ENCODE results near the gene LRRN3. TPM values are rescaled to one million over a fixed set of nuclear protein-coding genes. Genes with fewer than 3 reads are reported as not detected.

Gene LRRN3
- total RNA-seq, 1 donor from 2014 or later: not detected

DNA sequence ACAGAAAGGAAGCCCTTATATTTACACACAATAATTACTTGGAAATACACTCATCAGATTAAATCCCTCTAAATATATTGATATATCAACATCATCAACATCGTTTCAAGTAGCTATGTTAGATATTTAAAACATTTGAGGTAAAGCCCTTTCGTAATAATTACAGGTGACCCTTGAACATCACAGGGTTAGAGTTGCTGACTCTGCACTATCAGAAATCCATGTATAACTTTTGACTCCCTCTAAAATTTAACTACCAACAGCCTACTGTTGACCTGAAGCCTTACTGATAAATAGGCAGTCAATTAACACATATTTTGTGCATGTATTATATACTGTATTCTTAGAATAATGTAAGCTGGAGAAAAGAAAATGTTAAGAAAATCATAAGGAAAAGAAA lies 34.6 kb upstream of the LRRN3 start:
- Mint-ChIP-seq H3K36me3 (ENCODE audit: low read depth, unreplicated experiment) (no peaks in the 10 kb centered on the region), H3K27ac (ENCODE audit: unreplicated experiment) (no peak overlapping the region), H3K4me1 (ENCODE audit: unreplicated experiment) (no peaks in the 10 kb centered on the region), H3K4me3 (ENCODE audit: unreplicated experiment) (no peak overlapping the region), H3K27me3 (ENCODE audit: unreplicated experiment) (no peaks in the 10 kb centered on the region), H3K9me3 (ENCODE audit: unreplicated experiment) (no peaks in the 10 kb centered on the region)
- no peak for DNase-seq (ENCODE audit: low spot score)
- TF ChIP-seq, protein P1, sequence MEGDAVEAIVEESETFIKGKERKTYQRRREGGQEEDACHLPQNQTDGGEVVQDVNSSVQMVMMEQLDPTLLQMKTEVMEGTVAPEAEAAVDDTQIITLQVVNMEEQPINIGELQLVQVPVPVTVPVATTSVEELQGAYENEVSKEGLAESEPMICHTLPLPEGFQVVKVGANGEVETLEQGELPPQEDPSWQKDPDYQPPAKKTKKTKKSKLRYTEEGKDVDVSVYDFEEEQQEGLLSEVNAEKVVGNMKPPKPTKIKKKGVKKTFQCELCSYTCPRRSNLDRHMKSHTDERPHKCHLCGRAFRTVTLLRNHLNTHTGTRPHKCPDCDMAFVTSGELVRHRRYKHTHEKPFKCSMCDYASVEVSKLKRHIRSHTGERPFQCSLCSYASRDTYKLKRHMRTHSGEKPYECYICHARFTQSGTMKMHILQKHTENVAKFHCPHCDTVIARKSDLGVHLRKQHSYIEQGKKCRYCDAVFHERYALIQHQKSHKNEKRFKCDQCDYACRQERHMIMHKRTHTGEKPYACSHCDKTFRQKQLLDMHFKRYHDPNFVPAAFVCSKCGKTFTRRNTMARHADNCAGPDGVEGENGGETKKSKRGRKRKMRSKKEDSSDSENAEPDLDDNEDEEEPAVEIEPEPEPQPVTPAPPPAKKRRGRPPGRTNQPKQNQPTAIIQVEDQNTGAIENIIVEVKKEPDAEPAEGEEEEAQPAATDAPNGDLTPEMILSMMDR (IDR thresholded peaks at IDR 0.05; ENCODE audit: unreplicated experiment): no peak

DNA sequence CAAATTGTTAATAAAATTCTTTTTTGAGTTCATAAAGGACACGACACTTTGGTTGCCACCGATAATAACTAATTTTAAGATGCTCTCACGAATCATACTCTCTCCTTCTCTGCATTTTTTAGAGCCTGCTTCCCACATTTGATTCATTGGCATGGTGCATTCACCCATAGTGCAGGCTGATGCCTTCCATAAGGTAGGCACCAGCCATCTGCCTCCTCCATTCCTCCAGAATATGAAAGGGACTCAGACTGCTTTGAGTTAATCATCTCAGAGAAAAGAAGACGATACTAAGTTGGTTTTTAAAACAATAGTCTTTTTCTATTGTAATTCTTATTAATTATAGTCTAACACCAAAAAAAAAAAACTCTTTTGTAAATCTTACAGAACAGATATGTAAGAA lies 33.9 kb upstream of the LRRN3 start:
- Mint-ChIP-seq H3K9me3 (ENCODE audit: unreplicated experiment) (no peaks in the 10 kb centered on the region), H3K27ac (ENCODE audit: unreplicated experiment) (no peak overlapping the region), H3K27me3 (ENCODE audit: unreplicated experiment) (no peaks in the 10 kb centered on the region), H3K4me3 (ENCODE audit: unreplicated experiment) (no peak overlapping the region), H3K36me3 (ENCODE audit: low read depth, unreplicated experiment) (peaks cover 3% of the 10 kb centered on the region), H3K4me1 (ENCODE audit: unreplicated experiment) (no peaks in the 10 kb centered on the region)
- TF ChIP-seq, protein P1 (IDR thresholded peaks at IDR 0.05; ENCODE audit: unreplicated experiment): no peak
- no peak for DNase-seq (ENCODE audit: low spot score)

DNA sequence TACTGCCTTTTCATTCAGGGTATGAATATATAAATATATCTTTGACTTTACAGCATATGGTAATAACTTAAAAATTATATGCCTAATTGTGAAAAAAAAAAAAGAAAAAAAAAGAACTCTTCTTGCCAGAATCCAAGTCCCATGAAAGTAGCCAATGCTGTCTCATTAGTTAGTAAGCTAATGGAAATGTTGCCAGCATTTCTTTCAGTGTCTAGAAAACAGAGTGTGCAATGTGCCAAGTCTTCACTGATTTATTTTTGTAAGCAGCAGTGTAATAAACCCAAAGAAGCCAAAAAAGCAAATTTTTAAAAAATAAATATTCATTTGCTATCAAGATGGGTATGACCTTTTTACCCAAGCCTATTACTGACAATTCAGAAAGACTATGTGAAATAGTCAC lies 31.1 kb upstream of the LRRN3 start:
- no peak for DNase-seq (ENCODE audit: low spot score)
- no peaks in the 10 kb centered on the region for H3K4me1 Mint-ChIP-seq (ENCODE audit: unreplicated experiment)
- no peak overlapping the region for H3K4me3 Mint-ChIP-seq (ENCODE audit: unreplicated experiment)
- TF ChIP-seq, protein P1 (IDR thresholded peaks at IDR 0.05; ENCODE audit: unreplicated experiment): no peak
- no peak overlapping the region for H3K27ac Mint-ChIP-seq (ENCODE audit: unreplicated experiment)
- H3K27me3 Mint-ChIP-seq (ENCODE audit: unreplicated experiment): no peaks in the 10 kb centered on the region
- H3K36me3 Mint-ChIP-seq (ENCODE audit: low read depth, unreplicated experiment): peaks cover 11% of the 10 kb centered on the region
- H3K9me3 Mint-ChIP-seq (ENCODE audit: unreplicated experiment): peaks cover 8% of the 10 kb centered on the region

DNA sequence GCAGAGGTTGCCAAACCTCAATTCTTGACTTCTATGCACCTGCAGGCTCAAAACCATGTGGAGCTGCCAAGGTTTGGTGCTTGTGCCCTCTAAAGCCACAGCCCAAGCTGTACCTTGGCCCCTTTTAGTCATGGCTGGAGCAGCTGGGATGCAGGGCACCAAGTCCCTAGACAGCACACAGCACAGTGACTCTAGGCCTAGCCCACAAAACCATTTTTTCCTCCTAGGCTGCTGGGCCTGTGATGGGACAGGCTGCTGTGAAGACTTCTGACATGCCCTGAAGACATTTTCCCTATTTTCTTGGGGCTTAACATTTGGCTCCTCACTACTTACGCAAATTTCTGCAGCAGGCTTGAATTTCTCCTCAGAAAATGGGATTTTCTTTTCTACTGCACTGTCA lies 27.8 kb upstream of the LRRN3 start:
- peaks cover 11% of the 10 kb centered on the region for H3K36me3 Mint-ChIP-seq (ENCODE audit: low read depth, unreplicated experiment)
- H3K9me3 Mint-ChIP-seq (ENCODE audit: unreplicated experiment): peaks cover 8% of the 10 kb centered on the region
- H3K4me1 Mint-ChIP-seq (ENCODE audit: unreplicated experiment): no peaks in the 10 kb centered on the region
- H3K27me3 Mint-ChIP-seq (ENCODE audit: unreplicated experiment): no peaks in the 10 kb centered on the region
- H3K27ac Mint-ChIP-seq (ENCODE audit: unreplicated experiment): no peak overlapping the region
- peak overlapping the region; percentile 16 for H3K4me3 Mint-ChIP-seq (ENCODE audit: unreplicated experiment)
- no peak for DNase-seq (ENCODE audit: low spot score)
- TF ChIP-seq, protein P1 (IDR thresholded peaks at IDR 0.05; ENCODE audit: unreplicated experiment): no peak

DNA sequence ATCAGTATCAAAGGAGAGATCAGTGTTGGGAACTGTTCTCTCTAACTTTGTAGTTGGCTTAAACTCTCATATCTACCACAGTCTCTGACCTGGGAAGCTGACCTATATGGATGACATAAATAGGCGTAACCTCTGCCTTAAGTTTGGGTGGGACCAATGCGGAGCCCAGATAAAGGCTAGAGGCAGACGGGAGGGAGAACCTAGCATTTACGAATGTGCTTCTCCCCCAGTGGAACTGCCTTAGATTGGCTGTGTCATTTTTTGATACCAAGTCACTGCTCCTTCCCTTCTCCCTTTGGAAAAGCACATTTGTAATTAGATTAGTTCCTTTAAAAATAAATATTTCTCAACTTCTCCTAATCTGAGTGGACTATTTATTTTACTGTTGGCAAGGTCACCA lies 23.7 kb upstream of the LRRN3 start:
- no peak overlapping the region for H3K4me3 Mint-ChIP-seq (ENCODE audit: unreplicated experiment)
- no peak overlapping the region for H3K27ac Mint-ChIP-seq (ENCODE audit: unreplicated experiment)
- H3K9me3 Mint-ChIP-seq (ENCODE audit: unreplicated experiment): peaks cover 8% of the 10 kb centered on the region
- no peak for DNase-seq (ENCODE audit: low spot score)
- H3K27me3 Mint-ChIP-seq (ENCODE audit: unreplicated experiment): no peaks in the 10 kb centered on the region
- H3K36me3 Mint-ChIP-seq (ENCODE audit: low read depth, unreplicated experiment): peaks cover 8% of the 10 kb centered on the region
- H3K4me1 Mint-ChIP-seq (ENCODE audit: unreplicated experiment): no peaks in the 10 kb centered on the region
- TF ChIP-seq, protein P1 (IDR thresholded peaks at IDR 0.05; ENCODE audit: unreplicated experiment): no peak

All from endothelial cell (in vitro differentiated cells).